HG03066 (cell line): ENCODE measurements around the gene SSU72.
"Not testable (repeated sequence)": the region's sequence is repeated elsewhere in the genome, so short reads cannot be mapped to it uniquely, and the experiment has no call there.

Experiments
- ATAC-seq: cut with Tn5 transposase; IDR thresholded peaks from one replicate; pipeline ENCODE4 v1.9.1; 2021; ENCODE audit warnings: low read depth; ENCODE audit not compliant: unreplicated experiment

The SSU72 gene

GRCh38 chr1:1562556-1563195, 12.0 kb downstream of the SSU72 start:
- ATAC-seq, result no peak

GRCh38 chr1:1561801-1562470, 12.7 kb downstream of the SSU72 start:
- no peak for ATAC-seq

GRCh38 chr1:1560178-1560577, 14.5 kb downstream of the SSU72 start:
- ATAC-seq, result no peak

DNA sequence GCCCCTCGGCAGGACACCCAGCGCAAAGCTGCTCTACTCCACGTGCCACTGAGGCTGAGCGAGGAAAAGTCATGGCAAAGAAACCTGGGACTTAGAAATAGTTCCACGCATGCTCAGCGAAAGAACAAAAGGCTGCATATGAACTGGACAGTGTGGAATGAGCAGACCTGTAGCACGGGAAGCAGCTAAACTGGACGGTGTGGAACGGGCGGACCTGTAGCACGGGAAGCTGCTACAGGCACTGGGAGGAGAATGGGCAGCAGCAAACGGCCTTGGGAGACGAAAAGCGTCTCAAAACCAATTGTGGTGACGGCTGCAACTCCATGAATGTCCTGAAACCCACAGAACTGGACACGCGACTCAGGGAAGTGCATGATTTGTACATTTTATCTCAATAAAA, 15.6 kb downstream of the SSU72 start:
- ATAC-seq, result no peak

GRCh38 chr1:1558591-1558990, 16.1 kb downstream of the SSU72 start:
- no peak for ATAC-seq

- ATAC-seq, result not testable (repeated sequence)
Observed at GRCh38 chr1:1557688-1558087, 17.0 kb downstream of the SSU72 start.

- ATAC-seq, result not testable (repeated sequence)
Observed at GRCh38 chr1:1556961-1557360, 17.7 kb downstream of the SSU72 start.

GRCh38 chr1:1556505-1556904, 18.2 kb downstream of the SSU72 start:
- ATAC-seq, result no peak

- no peak for ATAC-seq
Observed at GRCh38 chr1:1554926-1555915, 19.4 kb downstream of the SSU72 start.

DNA sequence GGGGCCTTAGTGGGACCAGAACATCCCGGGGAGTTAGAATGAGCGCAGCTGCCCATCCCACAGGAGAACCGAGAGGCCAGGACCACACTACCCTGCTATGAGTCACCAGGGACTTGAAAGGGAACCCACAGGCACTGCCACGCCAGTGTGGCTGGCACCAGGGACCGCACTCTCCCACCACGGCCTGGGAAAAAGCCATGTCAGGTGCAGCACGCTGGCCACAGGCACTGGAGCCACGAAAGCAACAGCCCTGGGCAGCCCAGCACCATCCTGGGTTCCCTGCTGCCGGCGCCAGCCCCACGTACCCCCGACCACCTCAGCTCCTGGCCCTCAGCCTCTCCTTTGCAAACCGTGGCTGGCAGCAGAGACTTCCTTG, 20.1 kb downstream of the SSU72 start:
- ATAC-seq, result no peak

- no peak for ATAC-seq
Observed at GRCh38 chr1:1553821-1554494, 20.7 kb downstream of the SSU72 start.

DNA sequence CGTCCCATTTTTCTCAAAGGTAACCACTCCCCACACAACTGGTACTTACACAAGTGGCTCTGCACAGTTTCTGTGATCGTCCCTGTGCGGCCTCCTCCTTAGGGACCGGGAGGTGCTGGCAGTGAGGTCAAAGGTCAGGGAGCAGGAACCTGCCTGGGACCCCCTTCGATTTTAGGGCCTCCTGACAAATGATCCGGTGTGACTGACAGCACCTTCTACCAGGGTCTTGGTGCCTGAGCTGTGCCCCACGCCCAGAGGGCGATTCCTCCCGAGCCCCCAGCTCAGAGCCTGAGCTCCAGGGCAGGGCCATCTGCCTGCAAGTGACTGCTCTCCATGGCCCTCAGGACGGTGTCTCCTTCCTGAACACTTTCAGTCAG, 22.4 kb downstream of the SSU72 start:
- no peak for ATAC-seq

DNA sequence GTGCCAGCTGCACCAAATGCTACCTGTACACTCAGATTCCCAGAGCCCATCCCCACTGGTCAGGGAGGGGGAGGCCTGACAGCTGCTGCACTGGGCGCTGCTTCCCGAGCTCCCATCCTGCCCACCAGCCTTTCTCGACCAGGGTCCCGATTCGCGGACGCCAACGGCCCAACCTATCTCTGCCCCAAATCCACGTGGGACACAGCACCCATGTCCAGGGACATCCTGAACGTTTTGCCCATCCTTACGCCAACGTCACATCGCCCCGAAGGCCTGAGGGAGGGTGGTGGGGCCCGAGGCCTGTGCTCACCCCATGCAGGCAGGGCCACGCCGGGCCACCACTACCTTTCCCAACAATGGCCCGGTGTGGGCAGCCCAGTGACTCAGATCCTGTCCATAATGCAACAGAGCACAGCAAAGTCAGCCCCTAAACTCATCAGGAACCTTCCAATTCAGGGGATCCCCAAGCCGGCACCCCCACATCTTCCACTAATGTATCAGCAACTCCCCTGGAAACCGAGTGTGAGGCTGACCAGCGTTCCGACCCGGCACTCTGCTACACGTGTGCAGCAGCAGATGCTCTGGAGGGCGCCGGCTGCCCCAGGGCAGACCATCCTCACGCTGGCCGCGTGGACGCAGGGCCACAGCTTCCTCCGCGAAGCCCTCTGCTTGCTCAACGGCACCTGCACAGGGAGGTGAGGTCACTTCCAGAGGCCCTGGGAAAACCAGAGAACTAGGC, 23.0 kb downstream of the SSU72 start:
- no peak for ATAC-seq

DNA sequence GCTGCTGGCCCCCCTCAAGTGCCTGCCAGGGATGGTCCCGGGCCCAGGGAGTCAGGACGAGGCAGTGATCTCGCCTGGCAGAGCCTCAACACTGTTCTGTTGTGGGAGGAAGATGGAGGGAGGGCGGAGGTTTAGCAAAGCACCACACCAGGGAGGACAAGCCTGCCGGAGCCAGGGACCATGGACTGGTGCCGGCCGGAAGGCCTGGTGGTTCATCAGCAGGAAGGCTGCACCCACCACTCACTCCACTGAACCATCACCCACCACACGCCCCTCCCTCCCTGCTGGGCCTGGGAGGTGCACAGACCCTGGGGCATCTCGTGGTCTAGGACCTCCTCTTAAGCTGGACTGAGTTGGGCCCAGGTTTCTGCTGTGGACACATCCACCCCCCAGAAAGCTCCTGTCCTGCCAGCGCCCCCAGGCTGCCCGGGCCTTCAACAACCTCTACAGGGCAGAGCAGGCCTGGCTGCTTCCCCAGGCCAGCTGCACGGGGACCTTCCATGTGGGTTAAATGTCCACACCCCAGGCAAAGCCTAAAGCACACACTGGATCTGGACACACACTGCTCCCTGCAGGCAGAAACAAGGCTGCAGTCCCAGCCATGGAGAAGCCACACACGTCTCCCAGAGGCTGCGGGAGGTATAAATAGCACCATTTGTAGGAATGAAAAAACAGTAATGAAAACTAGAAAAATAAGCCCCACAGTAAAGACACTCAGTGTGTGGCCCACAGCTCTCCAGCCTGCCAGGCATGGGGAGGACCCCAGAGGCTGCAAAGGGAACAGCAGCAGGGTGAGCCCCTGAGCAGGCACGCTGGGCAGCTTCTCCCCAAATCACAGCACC, 23.9 kb downstream of the SSU72 start:
- no peak for ATAC-seq

DNA sequence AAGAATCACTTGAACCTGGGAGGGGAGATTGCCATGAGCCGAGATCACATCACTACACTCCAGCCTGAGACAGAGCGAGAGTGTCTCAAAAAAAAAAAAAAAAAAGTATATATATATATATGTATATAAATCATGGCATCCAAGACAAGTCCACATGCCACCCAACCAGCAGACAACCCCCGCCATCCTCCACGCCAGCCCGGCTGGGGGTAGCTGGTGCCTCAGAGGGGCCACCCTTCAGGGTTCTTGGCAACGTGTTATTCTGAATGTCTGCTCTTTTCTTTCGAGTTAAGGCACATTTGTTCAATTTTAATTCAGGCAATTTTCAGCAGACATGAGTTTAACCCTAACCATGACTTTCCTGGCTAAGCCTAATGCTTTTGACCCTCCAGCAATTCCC, 24.6 kb downstream of the SSU72 start:
- ATAC-seq, result no peak

- no peak for ATAC-seq
Observed at GRCh38 chr1:1548591-1548990, 26.1 kb downstream of the SSU72 start.

GRCh38 chr1:1547476-1547875, 27.2 kb downstream of the SSU72 start:
- no peak for ATAC-seq

DNA sequence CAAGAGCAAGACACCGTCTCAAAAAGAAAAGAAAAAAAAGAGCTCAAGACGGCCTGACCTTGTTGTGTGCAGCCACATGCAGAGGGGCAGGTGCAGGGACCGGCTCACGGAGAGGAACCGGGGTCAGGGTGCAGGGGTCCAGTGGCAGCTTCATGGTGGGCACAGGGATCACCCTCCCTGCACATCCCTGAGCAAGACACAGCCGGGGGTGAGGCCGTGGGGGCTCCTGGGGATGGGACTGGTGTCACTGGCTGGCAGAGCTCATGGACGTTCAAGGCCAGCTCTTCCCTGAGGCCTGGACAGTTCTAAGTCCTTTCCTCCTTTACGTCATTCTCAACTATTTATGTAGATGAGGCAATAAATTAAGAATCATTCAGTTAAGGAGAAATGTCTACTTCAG, 27.7 kb downstream of the SSU72 start:
- no peak for ATAC-seq
